GM21825 (cell line): ENCODE results near the gene MXD1.
"Not testable (repeated sequence)": the region's sequence is repeated elsewhere in the genome, so short reads cannot be mapped to it uniquely, and the experiment has no call there.

Source experiments
- ATAC-seq: cut with Tn5 transposase; IDR thresholded peaks from one replicate; pipeline ENCODE4 v1.9.1; 2021; ENCODE audit warnings: mild to moderate bottlenecking, moderate library complexity; ENCODE audit not compliant: unreplicated experiment

The MXD1 gene, protein sequence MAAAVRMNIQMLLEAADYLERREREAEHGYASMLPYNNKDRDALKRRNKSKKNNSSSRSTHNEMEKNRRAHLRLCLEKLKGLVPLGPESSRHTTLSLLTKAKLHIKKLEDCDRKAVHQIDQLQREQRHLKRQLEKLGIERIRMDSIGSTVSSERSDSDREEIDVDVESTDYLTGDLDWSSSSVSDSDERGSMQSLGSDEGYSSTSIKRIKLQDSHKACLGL

DNA sequence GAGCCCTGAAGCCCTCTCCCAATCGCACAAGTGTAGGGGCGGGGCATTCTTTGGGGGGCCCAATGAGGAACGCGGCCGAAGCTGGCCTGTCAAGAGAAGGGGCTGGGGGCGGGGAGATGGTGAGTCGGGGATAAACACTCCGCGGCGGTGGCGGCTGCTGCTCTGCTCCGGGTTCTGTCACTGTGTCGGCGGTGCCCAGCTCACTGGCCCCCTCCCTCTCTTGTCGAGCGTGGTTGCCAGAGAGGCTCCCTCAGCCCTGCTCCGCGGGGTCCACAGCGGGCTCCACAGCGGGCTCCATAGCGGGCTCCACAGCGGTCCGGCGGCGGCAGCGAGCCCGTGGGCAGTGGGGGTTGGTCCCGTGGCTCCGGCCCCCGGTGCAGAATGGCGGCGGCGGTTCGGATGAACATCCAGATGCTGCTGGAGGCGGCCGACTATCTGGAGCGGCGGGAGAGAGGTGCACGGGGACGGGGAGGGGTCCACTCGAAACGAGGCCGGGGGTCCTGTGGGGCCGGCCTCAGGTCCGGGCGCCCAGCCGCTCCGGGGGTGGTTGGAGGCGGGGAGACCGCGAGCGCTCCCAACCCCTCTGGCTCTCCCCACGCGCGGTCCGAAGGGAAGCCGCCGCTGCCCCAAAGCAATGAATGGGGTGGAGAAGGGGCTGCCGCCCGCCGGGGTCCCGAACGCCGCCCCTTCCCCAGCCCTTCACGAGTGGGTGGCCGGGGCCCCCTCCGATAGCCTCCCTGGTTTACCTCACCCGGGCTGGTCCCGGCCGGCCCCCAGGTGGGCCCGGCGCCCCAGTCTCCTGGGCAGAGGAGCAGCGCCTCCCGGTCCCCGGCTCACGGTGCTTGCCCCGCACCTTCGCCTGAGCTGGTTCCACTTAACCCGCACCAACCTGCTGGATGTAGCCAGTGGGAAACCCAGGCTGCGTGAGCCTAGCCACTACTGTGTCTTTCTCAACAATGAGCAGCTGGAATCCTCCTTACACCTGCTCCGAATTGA, at the start of gene MXD1:
Gene MXD1, plus strand, starts transcription at position 160 of the 996 bp plus-strand sequence. Its CDS starts 222 bp downstream, at position 382.
- ATAC-seq, result peak; percentile 1

DNA sequence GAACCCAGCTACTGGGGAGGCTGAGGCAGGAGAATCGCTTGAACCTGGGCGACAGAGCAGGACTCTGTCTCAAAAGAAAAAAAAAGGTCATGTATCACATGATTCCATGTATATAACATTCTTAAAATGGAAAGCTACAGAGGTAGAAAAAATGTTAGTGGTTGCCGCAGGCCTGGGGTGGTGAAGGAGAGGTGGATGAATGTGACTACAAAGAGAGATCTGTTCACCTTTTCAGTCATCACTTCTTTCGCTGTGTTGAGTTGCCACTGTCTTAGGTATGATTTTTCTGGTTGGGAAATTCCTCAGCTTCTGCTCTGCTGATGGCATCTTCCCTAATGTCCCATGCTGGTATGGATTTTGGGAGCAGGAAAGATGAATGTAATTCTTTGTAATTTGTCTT, 26.5 kb upstream of the MXD1 start:
- ATAC-seq, result no peak

GRCh38 chr2:69889302-69889701, 25.6 kb upstream of the MXD1 start:
- no peak for ATAC-seq

- no peak for ATAC-seq
These were observed 24.0 kb upstream of the MXD1 start for GRCh38 chr2:69890881-69891280.

GRCh38 chr2:69892838-69893424, 22.0 kb upstream of the MXD1 start:
- ATAC-seq, result not testable (repeated sequence)

- peak; percentile 77 for ATAC-seq
These were observed 21.0 kb upstream of the MXD1 start, which contains the start of gene SNRNP27 for GRCh38 chr2:69893684-69894551. TSS of gene SNRNP27 (plus strand) at chr2:69893956. CDS start at chr2:69893985, 29 bp downstream.

DNA sequence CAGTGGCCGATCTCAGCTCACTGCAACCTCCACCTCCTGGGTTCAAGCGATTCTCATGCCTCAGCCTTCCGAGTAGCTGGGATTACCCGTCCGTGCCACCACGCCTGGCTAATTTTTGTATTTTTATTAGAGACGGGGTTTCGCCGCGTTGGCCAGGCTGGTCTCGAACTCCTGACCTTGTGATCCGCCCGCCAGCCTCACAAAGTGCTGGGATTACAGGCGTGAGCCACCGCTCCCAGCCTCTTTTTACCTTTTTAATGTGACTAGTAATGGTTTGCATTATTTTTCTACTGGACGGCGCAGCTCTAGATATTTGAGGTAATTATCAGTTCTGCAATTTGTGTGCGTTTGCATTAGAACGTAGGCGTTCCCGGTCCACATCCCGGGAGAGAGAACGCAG, 20.2 kb upstream of the MXD1 start:
- ATAC-seq, result not testable (repeated sequence)

GRCh38 chr2:69902213-69902922, 12.5 kb upstream of the MXD1 start:
- ATAC-seq, result no peak

GRCh38 chr2:69907216-69907615, 7.7 kb upstream of the MXD1 start:
- no peak for ATAC-seq

- ATAC-seq, result no peak
These were observed 2.8 kb upstream of the MXD1 start for GRCh38 chr2:69911985-69912563.

DNA sequence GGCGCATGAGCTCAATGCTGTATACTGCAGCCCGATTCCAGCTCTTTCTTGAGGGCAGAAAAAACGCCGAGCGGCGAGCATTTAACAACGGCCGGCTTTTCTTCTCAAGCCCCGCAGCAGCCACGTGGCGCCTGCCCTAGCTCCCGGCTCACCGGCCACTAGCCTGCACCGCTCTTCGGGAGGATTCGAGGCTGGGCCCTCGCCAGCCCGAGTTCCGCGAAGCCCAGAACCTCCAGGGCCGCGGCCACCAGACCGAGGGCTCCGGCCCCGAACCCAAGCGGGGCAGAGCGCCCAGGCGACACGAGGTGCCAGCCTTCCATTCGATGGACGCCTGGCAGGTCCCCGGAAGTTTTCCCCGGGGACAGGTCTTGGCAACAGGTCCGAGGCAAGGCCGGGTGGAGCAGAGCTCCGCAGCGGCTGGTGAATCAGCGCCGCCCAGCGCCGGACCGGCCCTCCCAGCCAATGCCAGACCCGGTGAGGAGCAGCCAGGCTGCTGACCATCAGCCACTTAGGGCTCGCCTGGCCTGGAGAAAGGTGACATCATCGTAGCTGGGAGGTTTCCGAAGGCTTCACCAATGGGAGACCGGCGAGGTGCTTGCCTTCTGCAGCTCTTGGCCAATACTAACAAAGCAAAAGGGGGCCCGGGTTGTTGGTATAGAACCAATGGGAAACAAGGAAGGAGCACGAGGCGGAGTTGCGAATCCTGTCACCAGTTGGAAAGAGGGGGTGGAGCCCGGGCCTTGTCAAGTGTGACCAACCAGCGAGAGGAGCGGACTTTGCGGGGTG, 552 bp upstream of the MXD1 start:
- ATAC-seq, result peak; percentile 87

DNA sequence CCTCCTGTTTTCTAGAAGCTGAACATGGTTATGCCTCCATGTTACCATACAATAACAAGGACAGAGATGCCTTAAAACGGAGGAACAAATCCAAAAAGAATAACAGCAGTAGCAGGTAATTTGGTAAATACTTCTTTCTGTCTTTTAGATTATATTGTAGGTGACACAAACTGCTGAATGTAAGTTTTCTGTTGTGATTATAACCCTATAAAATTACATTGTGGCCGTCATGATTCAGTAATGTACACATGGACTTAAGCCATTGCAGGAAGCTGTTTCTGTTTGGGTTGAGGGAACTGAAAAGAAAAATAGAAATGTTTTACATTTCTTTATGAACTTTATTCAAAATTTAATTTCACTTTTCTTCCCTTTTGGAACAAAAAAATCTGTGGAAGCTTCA, 1.2 kb downstream of the MXD1 start:
- no peak for ATAC-seq

- ATAC-seq, result no peak
These were observed 2.9 kb downstream of the MXD1 start for GRCh38 chr2:69917852-69918251.

- ATAC-seq, result no peak
These were observed 3.5 kb downstream of the MXD1 start for GRCh38 chr2:69918401-69918800.

GRCh38 chr2:69923116-69923515, 8.2 kb downstream of the MXD1 start:
- no peak for ATAC-seq

- ATAC-seq, result no peak
These were observed 12.1 kb downstream of the MXD1 start for GRCh38 chr2:69926849-69927515.

DNA sequence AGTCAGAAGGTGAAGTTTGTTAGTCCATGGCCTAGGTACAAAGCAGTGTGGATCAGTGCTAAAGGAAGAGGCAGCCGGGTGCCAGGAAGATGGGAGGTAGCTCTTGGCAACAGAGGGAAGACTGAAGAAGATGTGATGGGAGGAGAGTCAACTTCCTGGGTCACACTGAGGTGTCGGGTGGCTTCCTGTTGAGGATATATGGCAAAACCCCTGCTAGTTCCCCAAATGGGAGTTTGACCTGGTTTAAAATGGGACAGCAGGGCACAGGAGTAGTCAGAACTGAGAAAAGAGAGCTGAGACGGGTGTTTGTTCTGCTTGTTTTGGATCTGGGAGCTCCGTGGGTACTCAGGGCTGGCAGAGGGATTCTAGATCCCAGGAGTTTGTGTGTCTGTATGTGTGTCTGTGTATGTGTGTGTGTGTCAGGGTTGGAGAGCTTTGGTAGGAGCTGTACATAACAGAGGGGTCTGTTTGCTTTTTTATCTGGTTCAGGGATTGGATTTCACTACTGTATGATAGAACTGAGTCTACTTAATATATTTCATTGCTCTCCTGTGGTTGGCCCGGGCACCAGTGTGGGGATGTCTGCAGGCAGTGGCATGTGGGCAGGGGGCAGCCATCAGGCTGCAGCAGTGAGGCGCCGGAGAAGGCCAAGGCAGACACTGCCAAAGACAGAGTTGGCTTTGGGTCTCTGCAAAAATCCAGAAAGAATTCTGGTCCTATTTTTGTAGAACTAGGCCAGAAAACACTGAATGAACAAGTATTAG, 17.1 kb downstream of the MXD1 start:
- no peak for ATAC-seq

GRCh38 chr2:69932596-69932922, 17.6 kb downstream of the MXD1 start:
- no peak for ATAC-seq
